ENCODE results near the gene KMO.

Gene KMO

DNA sequence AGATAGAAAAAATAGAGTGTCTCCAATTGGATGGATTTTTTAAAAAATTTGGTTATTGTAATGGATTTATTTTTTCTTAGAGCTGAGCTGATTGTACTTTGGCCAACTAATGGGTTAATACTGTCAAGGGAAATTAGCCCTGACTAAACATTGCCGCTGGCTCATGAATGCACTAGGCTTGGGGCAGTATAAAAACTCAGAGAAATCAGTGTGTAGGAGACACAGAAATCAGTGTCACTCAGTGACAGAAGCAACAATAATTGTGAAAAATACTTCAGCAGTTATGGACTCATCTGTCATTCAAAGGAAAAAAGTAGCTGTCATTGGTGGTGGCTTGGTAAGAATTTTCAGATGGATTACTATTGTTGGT, at the start of gene KMO:
Gene KMO (plus strand): TSS at position 217 of the 370 bp plus-strand sequence. CDS start 67 bp downstream, at position 284.
- no peaks in the 10 kb centered on the region for H3K27me3 Mint-ChIP-seq (ENCODE audit: low read depth)
- H3K36me3 Mint-ChIP-seq (ENCODE audit: low read depth) = no peaks in the 10 kb centered on the region
- peaks cover 7% of the 10 kb centered on the region for H3K4me1 Mint-ChIP-seq
- TF ChIP-seq, protein P1, sequence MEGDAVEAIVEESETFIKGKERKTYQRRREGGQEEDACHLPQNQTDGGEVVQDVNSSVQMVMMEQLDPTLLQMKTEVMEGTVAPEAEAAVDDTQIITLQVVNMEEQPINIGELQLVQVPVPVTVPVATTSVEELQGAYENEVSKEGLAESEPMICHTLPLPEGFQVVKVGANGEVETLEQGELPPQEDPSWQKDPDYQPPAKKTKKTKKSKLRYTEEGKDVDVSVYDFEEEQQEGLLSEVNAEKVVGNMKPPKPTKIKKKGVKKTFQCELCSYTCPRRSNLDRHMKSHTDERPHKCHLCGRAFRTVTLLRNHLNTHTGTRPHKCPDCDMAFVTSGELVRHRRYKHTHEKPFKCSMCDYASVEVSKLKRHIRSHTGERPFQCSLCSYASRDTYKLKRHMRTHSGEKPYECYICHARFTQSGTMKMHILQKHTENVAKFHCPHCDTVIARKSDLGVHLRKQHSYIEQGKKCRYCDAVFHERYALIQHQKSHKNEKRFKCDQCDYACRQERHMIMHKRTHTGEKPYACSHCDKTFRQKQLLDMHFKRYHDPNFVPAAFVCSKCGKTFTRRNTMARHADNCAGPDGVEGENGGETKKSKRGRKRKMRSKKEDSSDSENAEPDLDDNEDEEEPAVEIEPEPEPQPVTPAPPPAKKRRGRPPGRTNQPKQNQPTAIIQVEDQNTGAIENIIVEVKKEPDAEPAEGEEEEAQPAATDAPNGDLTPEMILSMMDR (IDR thresholded peaks at IDR 0.05; ENCODE audit: unreplicated experiment in 3 of 3) = no peak
- H3K4me3 Mint-ChIP-seq = peak within 1 kb of the TSS; percentile 81 to 89 (median 87)
- peak within 1 kb of the TSS; percentile 60 to 85 (median 83) for H3K27ac Mint-ChIP-seq
- H3K9me3 Mint-ChIP-seq = no peaks in the 10 kb centered on the region

DNA sequence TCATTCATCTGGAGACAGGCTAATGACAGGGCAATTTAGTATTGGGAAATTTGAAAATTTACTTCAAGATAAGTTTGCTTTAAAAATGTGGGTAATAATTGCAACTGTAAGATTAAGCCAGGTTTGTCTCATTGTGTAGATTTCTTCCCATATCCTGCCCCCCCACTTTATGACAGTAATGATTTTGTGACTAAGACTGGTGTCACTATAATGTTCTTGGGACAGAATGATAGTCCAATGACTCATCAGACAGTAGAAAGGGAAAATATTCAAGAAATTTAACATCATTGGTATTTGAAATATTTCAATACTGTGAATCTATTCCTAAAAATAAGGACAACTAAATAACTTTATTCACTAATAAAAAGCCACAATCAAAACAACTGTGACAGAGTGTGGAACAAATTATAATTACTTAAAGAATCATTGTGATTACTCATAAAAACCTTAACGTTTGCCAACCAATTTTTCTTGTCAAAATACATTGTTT, 49.4 kb upstream of the KMO start:
- TF ChIP-seq, protein P1 (IDR thresholded peaks at IDR 0.05; ENCODE audit: unreplicated experiment in 3 of 3) = no peak

DNA sequence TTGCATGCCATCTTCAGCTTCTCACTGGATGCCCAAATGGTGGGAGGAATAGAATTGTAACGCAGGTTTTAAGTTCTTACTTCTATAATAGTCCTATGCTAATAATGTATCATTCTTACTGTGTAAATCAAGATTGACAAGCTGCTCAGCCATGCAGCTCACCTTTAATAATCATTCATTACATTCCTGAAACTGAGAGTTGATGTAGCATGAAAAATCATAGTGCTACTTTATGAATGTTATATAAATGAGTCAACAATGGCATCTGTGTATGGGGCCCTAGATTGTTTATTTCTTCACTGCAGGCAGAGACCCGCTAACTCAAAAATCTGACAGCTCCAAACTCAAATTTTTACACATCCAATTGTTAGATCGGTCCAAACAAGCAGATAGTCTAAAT, 47.0 kb upstream of the KMO start:
- H3K9me3 Mint-ChIP-seq = peaks cover 4% of the 10 kb centered on the region
- no peak overlapping the region for H3K27ac Mint-ChIP-seq
- no peaks in the 10 kb centered on the region for H3K27me3 Mint-ChIP-seq (ENCODE audit: low read depth)
- TF ChIP-seq, protein P1 (IDR thresholded peaks at IDR 0.05; ENCODE audit: unreplicated experiment in 3 of 3) = no peak
- no peaks in the 10 kb centered on the region for H3K36me3 Mint-ChIP-seq (ENCODE audit: low read depth)
- no peak overlapping the region for H3K4me3 Mint-ChIP-seq
- no peaks in the 10 kb centered on the region for H3K4me1 Mint-ChIP-seq

More for the DNA sequence above, 49.4 kb upstream of the KMO start:
- Mint-ChIP-seq H3K4me1 (no peaks in the 10 kb centered on the region), H3K27me3 (ENCODE audit: low read depth) (no peaks in the 10 kb centered on the region), H3K9me3 (peaks cover 4% of the 10 kb centered on the region), H3K4me3 (no peak overlapping the region), H3K36me3 (ENCODE audit: low read depth) (no peaks in the 10 kb centered on the region), H3K27ac (no peak overlapping the region)

DNA sequence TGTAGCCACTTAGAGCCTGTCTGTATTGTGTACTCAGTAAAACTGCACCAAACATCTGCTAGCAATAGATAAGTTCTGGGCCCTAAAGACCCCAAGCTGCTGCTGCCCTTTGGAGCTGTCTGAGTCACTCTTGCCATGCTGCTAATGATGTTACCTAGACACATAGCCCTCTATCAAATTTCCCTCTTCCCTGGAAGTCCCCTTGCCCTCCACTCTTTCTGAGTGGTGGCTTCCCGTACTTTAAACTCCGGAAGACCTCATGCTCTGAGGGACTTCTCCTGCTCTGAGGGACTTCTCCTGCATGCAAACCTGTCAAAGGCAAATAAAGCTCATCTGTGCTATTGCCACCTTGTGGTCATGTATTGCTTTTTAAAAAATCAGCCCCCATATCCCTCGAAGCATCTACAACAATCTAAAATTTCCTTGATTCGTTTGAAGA, 46.6 kb upstream of the KMO start:
- H3K36me3 Mint-ChIP-seq (ENCODE audit: low read depth) = no peaks in the 10 kb centered on the region

DNA sequence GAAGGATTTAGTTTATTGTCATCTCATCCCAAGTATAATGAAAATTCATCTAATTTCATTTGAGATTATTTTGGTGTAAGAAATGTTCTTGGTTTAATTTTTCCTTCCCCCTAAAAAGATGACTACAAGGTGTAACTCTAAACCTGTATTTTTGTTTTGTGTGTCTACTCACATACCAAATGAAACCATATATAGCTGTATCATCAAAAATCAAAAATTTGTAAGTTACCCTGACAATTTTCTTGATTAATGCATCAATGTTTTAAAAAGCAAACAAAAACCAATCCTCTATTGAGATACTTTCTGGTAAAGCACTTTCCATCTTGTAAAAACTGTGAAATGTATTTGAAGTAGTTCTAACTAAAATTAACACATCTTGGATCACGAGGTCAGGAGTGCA, 43.4 kb upstream of the KMO start:
- Mint-ChIP-seq H3K4me3 (no peak overlapping the region), H3K4me1 (no peaks in the 10 kb centered on the region), H3K9me3 (peaks cover 4% of the 10 kb centered on the region), H3K27ac (no peak overlapping the region), H3K27me3 (ENCODE audit: low read depth) (no peaks in the 10 kb centered on the region), H3K36me3 (ENCODE audit: low read depth) (peaks cover 7% of the 10 kb centered on the region)
- TF ChIP-seq, protein P1 (IDR thresholded peaks at IDR 0.05; ENCODE audit: unreplicated experiment in 3 of 3) = no peak

More for the DNA sequence above, 46.6 kb upstream of the KMO start:
- no peak overlapping the region for H3K27ac Mint-ChIP-seq
- TF ChIP-seq, protein P1 (IDR thresholded peaks at IDR 0.05; ENCODE audit: unreplicated experiment in 3 of 3) = no peak
- H3K4me3 Mint-ChIP-seq = no peak overlapping the region
- H3K4me1 Mint-ChIP-seq = no peaks in the 10 kb centered on the region
- peaks cover 4% of the 10 kb centered on the region for H3K9me3 Mint-ChIP-seq
- H3K27me3 Mint-ChIP-seq (ENCODE audit: low read depth) = no peaks in the 10 kb centered on the region

DNA sequence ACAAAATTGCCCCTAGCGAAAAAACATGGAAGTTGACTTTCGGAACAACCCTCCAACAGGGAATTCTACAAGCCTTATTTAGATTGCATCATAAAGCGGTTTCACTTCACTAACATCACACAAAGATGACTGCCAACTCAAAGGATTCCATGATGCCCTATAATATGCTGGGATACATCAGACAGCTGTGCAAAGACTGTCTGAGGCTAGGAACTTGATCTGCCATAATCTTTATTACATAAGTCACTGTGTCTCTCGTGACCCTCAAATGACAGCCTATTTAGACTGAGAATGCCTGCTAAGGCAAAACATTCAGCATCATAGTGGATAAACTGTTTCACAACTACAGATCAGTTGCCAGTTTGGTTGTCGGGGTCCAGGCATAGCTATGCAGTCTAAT, 36.4 kb upstream of the KMO start:
- Mint-ChIP-seq H3K27ac (no peak overlapping the region), H3K36me3 (ENCODE audit: low read depth) (peaks cover 40% of the 10 kb centered on the region), H3K27me3 (ENCODE audit: low read depth) (no peaks in the 10 kb centered on the region), H3K4me3 (no peak overlapping the region), H3K4me1 (peaks cover 13% of the 10 kb centered on the region), H3K9me3 (no peaks in the 10 kb centered on the region)
- TF ChIP-seq, protein P1 (IDR thresholded peaks at IDR 0.05; ENCODE audit: unreplicated experiment in 3 of 3) = no peak
